NB4 (cell line): ENCODE data around the gene TAF11L10.
"Not testable (repeated sequence)": the region's sequence is repeated elsewhere in the genome, so short reads cannot be mapped to it uniquely, and the experiment has no call there.

Source experiments
- DNase-seq: peaks from one replicate; pipeline ENCODE4 v3.0.0; 2010; ENCODE audit warnings: low read depth
- H3K4me3 ChIP-seq: one replicate; pipeline ENCODE4 v1.5.1; 2011; ENCODE audit warnings: mild to moderate bottlenecking, low read depth, low read length, moderate library complexity
- MYC ChIP-seq: IDR thresholded peaks from 2 replicates; pipeline ENCODE4 v1.6.1; 2011; ENCODE audit warnings: low read depth, low read length
- POLR2A ChIP-seq: IDR thresholded peaks from 2 replicates; pipeline ENCODE4 v1.6.1; 2011; ENCODE audit warnings: mild to moderate bottlenecking; ENCODE audit not compliant: insufficient read length; ENCODE audit errors: extremely low read depth
- TF ChIP-seq, protein P1 (sequence below): IDR thresholded peaks from one replicate; pipeline ENCODE4 v1.5.1; 2012; ENCODE audit warnings: low read depth, low read length
- TF ChIP-seq, protein P2 (sequence below): IDR thresholded peaks from 2 replicates; pipeline ENCODE4 v1.6.1; 2011; ENCODE audit warnings: low read depth, low read length

TAF11L10 gene

DNA sequence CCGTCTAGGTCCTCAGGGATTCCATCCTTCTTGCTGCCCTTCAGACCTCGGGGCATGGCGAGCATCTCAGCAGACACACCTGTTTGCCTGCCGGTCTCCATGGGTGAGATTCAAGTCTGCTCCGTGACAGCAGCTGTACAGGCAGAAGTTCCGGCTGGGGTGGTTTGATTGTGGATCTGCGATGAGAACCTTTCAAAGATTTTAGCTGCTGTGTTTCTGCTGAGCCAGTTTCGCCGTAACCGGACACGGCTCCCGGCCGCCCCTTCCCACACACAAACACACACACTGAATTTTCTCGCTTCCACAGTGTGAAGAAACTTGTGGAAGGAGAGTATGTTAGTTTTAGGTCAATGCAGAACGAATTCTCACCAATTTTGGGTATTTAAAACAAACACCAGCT, at the start of gene TAF11L10:
Gene TAF11L10 (minus strand): TSS at position 101 of the 400 bp plus-strand sequence.
- DNase-seq, H3K4me3 ChIP-seq: not testable (repeated sequence)

DNA sequence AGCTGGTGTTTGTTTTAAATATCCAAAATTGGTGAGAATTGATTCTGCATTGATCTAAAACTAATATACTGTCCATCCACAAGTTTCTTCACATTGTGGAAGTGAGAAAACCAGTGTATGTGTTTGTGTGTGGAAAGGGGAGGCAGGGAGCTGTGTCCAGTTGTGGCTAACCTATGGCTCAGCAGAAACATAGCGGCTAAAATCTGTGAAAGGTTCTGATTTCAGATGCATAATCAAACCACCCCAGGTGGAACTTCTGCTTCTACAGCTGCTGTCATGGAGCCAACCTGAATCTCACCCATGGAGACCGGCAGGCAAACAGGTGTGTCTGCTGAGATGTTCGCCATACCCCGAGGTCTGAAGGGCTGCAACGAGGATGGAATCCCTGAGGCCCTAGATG, 36.5 kb upstream of the TAF11L10 start, which contains the start of gene TAF11L14:
Gene TAF11L14 (plus strand): TSS at position 301 of the 400 bp plus-strand sequence.
- TF ChIP-seq, protein P1, sequence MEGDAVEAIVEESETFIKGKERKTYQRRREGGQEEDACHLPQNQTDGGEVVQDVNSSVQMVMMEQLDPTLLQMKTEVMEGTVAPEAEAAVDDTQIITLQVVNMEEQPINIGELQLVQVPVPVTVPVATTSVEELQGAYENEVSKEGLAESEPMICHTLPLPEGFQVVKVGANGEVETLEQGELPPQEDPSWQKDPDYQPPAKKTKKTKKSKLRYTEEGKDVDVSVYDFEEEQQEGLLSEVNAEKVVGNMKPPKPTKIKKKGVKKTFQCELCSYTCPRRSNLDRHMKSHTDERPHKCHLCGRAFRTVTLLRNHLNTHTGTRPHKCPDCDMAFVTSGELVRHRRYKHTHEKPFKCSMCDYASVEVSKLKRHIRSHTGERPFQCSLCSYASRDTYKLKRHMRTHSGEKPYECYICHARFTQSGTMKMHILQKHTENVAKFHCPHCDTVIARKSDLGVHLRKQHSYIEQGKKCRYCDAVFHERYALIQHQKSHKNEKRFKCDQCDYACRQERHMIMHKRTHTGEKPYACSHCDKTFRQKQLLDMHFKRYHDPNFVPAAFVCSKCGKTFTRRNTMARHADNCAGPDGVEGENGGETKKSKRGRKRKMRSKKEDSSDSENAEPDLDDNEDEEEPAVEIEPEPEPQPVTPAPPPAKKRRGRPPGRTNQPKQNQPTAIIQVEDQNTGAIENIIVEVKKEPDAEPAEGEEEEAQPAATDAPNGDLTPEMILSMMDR: no peak
- no peak for TF ChIP-seq POLR2A
- TF ChIP-seq, protein P2, sequence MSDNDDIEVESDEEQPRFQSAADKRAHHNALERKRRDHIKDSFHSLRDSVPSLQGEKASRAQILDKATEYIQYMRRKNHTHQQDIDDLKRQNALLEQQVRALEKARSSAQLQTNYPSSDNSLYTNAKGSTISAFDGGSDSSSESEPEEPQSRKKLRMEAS: no peak
- TF ChIP-seq MYC: no peak
- H3K4me3 ChIP-seq: no peak within 1 kb of the TSS
- no peak for DNase-seq

DNA sequence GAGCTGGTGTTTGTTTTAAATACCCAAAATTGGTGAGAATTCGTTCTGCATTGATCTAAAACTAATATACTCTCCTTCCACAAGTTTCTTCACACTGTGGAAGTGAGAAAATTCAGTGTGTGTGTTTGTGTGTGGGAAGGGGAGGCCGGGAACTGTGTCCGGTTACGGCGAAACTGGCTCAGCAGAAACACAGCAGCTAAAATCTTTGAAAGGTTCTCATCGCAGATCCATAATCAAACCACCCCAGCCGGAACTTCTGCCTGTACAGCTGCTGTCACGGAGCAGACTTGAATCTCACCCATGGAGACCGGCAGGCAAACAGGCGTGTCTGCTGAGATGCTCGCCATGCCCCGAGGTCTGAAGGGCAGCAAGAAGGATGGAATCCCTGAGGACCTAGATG, 34.2 kb upstream of the TAF11L10 start, which contains the start of gene TAF11L13:
Gene TAF11L13 (plus strand): TSS at position 301 of the 400 bp plus-strand sequence.
- DNase-seq: not testable (repeated sequence)

DNA sequence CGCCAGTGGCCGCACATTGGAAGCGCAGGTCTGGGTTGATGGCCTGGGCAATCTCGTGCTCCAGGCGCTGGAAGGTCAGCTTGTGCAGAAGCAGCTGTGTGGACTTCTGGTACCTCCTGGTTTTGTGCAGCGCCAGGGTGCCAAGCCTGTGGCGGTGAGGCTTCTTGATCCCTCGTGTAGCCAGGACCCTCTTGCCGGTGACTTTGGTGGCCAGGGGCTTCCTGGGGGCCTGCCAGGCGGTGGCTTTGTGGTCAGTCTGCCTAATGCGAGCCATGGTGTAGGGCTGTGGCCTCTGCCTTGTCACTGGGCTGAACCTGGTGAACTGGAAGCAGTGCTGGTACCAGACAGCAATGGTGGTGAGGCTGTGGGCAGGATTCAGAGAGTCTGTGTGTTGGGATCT, 28.1 kb upstream of the TAF11L10 start:
- no peak overlapping the region for H3K4me3 ChIP-seq
- no peak for DNase-seq
- TF ChIP-seq MYC (no peak), POLR2A (no peak)
- TF ChIP-seq, protein P2: no peak
- TF ChIP-seq, protein P1: no peak

More for the DNA sequence above, 34.2 kb upstream of the TAF11L10 start, which contains the start of gene TAF11L13:
- not testable (repeated sequence) for H3K4me3 ChIP-seq

DNA sequence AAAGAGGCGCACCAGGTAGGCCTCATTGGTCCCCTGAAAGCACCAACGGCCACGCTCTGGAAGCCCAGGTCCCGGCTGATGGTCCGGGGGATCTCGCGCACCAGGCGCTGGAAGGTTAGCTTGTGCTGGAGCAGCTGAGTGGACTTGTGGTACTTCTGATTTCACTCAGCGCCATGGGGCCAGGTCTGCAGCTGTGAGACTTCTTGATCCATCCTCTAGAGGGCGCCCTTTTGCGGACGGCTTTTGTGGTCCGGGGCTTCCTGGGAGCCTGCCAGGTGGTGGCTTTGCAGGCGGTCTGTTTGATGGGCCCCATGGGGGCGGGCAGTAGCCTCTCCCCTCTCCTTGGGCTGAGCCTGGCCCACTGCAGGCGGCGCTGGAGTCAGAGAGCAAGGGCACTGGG, 23.0 kb upstream of the TAF11L10 start:
- peak; percentile 13 for DNase-seq
- TF ChIP-seq, protein P1: peak; percentile 41
- no peak for TF ChIP-seq MYC
- TF ChIP-seq, protein P2: no peak
- no peak for TF ChIP-seq POLR2A
- no peak overlapping the region for H3K4me3 ChIP-seq

DNA sequence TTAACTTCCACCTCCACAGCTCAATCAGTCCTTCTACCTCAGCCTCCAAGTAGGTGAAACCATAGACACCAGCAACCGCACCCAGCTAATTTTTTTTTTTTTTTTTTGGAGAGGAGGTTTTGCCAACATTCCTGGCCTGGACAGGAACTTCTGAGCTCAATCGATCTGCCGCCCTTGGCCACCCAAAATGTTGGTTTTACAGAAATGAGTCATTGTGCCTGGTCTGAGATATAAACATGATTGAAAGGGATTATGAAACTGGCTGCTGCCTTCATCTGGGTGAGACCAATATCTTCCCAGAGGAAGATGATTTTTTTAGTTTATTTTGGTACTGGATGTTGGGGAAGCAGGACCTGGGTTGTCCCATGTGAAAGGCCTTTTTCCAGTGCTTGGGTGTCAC, 21.7 kb upstream of the TAF11L10 start:
- TF ChIP-seq, protein P1: no peak
- TF ChIP-seq POLR2A (no peak), MYC (no peak)
- TF ChIP-seq, protein P2: no peak
- no peak overlapping the region for H3K4me3 ChIP-seq
- DNase-seq: no peak

DNA sequence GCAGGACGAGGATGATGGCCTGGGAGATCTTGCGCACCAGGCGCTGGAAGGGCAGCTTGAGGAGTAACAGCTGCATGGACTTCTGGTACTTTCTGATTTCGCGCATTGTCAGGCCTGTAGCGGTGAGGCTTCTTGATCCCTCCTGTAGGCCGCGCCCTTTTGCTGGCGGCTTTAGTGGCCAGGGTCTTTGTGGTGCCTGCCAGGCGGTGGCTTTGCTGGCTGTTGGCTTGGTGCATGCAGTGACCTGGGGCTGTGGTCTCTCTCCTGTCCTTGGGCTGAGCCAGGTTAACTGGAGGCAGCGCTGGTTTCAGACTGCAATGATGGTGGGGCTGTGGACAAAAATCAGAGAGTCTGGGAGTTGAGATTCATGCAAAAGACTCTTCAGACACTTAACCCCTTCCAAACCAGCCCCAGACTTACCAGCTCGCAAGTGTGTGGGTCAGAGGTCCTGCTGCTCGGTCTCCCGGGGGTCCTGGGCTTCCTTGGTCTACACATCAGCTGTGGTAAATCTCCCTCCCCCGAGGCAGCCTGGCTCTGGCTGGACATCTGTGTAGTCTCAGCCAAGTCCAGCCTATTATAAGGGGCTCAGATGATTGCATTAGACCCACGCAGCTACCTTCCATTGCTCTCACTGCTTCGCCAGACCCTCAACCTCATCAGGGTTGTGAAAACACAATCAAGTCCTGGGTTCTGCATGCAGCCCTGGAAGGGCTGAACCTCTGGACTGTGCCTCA, 17.4 kb upstream of the TAF11L10 start:
- DNase-seq: no peak
- TF ChIP-seq, protein P2: no peak
- no peak for TF ChIP-seq POLR2A

DNA sequence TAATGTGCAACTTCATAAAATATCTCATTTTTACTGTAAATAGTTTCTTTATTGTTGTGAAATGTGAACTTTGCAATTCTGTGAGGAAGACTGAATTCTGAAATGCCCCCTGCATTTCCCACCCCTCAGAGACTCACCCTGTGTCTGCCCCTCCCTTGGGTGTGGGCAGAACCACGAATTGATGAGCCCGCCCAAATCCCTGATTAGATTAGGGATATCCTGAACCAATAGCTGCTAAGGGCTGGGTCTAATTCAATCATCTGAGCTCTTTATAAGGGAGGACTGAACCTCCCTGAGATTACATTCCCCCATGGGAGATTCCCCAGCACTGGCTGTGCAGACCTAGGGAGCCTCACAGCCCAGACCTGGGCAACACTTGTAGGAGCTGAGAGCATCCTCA, 12.5 kb upstream of the TAF11L10 start, which contains the start of gene TAF11L12:
Gene TAF11L12 (plus strand): TSS at position 301 of the 400 bp plus-strand sequence.
- H3K4me3 ChIP-seq, DNase-seq: not testable (repeated sequence)

More for the DNA sequence above, 17.4 kb upstream of the TAF11L10 start:
- no peak overlapping the region for H3K4me3 ChIP-seq

DNA sequence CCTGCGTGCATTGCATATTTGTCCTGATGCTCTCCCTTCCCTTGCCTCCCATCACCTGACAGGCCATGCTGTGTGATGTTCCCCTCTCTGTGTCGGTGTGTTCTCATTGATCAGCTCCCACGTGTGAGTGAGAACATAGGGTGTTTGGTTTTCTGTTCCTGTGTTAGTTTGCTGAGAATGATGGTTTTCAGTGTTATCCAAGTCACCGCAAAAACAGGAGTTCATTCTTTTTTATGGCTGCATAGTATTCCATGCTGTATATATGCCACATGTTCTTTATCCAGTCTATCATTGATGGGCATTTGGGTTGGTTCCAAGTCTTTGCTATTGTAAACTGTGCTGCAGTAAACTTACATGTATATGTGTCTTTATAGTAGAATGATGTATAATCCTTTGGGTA, 9.8 kb upstream of the TAF11L10 start:
- not testable (repeated sequence) for DNase-seq, H3K4me3 ChIP-seq
